H9 (cell line): ENCODE measurements around the gene ZNF814. TPM values are rescaled to one million over a fixed set of nuclear protein-coding genes. Genes with fewer than 3 reads are reported as not detected.
"Not testable (repeated sequence)": the region's sequence is repeated elsewhere in the genome, so short reads cannot be mapped to it uniquely, and the experiment has no call there.

Source experiments
- DNase-seq: peaks from one replicate; pipeline ENCODE4 v3.0.0-alpha.2; 2017
- H2AFZ ChIP-seq: one replicate; pipeline ENCODE4 v1.6.1; 2013; ENCODE audit warnings: mild to moderate bottlenecking, low read length, control low read depth, moderate library complexity
- H2AK5ac ChIP-seq: 2 replicates; pipeline ENCODE4 v1.6.1; 2013; ENCODE audit warnings: low read length, control low read depth, mixed read lengths; ENCODE audit not compliant: insufficient read length
- H2BK120ac ChIP-seq: one replicate; pipeline ENCODE4 v1.6.1; 2013; ENCODE audit warnings: low read depth, mild to moderate bottlenecking, low read length, control low read depth, inconsistent platforms; ENCODE audit not compliant: poor library complexity, severe bottlenecking
- H2BK12ac ChIP-seq: 2 replicates; pipeline ENCODE4 v1.6.1; 2013; ENCODE audit warnings: low read length, control low read depth, mixed read lengths, low read depth; ENCODE audit not compliant: insufficient read length
- H2BK15ac ChIP-seq: 2 replicates; pipeline ENCODE4 v1.6.1; 2013; ENCODE audit warnings: low read depth, low read length, control low read depth
- H2BK20ac ChIP-seq: one replicate; pipeline ENCODE4 v1.6.1; 2013; ENCODE audit warnings: low read depth, mild to moderate bottlenecking, low read length, control low read depth, inconsistent platforms; ENCODE audit not compliant: poor library complexity, severe bottlenecking
- H2BK5ac ChIP-seq: 2 replicates; pipeline ENCODE4 v1.6.1; 2013; ENCODE audit warnings: low read length, control low read depth, mixed read lengths; ENCODE audit not compliant: insufficient read length
- H3K14ac ChIP-seq: 2 replicates; pipeline ENCODE4 v1.6.1; 2013; ENCODE audit warnings: low read length, control low read depth; ENCODE audit not compliant: insufficient read depth
- H3K18ac ChIP-seq: 2 replicates; pipeline ENCODE4 v1.6.1; 2013; ENCODE audit warnings: low read depth, mild to moderate bottlenecking, mixed read lengths, low read length, control low read depth; ENCODE audit not compliant: insufficient read length
- H3K23ac ChIP-seq: 2 replicates; pipeline ENCODE4 v1.6.1; 2013; ENCODE audit warnings: low read length, control low read depth, mixed read lengths, low read depth; ENCODE audit not compliant: insufficient read length
- H3K23me2 ChIP-seq: 2 replicates; pipeline ENCODE4 v1.6.1; 2013; ENCODE audit warnings: low read depth, mild to moderate bottlenecking, mixed read lengths, low read length, control low read depth; ENCODE audit not compliant: insufficient read length, poor library complexity, severe bottlenecking
- H3K27ac ChIP-seq: 2 replicates; pipeline ENCODE4 v1.5.1; 2013; ENCODE audit warnings: low read length, control low read depth, mixed read lengths, low read depth; ENCODE audit not compliant: insufficient read length
- H3K27me3 ChIP-seq: 2 replicates; pipeline ENCODE4 v1.6.1; 2013; ENCODE audit warnings: low read length, control low read depth, inconsistent platforms; ENCODE audit not compliant: insufficient read depth
- H3K4ac ChIP-seq: 2 replicates; pipeline ENCODE4 v1.6.1; 2013; ENCODE audit warnings: low read depth, mild to moderate bottlenecking, control low read depth, inconsistent platforms, low read length, moderate library complexity
- H3K4me1 ChIP-seq: 2 replicates; pipeline ENCODE4 v1.6.1; 2013; ENCODE audit warnings: low read length, control low read depth, inconsistent platforms; ENCODE audit not compliant: insufficient read depth
- H3K4me2 ChIP-seq: 2 replicates; pipeline ENCODE4 v1.6.1; 2013; ENCODE audit warnings: low read length, control low read depth, mixed read lengths; ENCODE audit not compliant: insufficient read length, insufficient read depth
- H3K56ac ChIP-seq: 2 replicates; pipeline ENCODE4 v1.6.1; 2013; ENCODE audit warnings: low read depth, mild to moderate bottlenecking, mixed read lengths, low read length, control low read depth; ENCODE audit not compliant: insufficient read length
- H3K79me1 ChIP-seq: 2 replicates; pipeline ENCODE4 v1.6.1; 2013; ENCODE audit warnings: low read depth, mild to moderate bottlenecking, moderate library complexity, low read length, control low read depth, inconsistent platforms; ENCODE audit not compliant: insufficient read depth, poor library complexity, severe bottlenecking
- H3K79me2 ChIP-seq: 2 replicates; pipeline ENCODE4 v1.6.1; 2013; ENCODE audit warnings: low read length, control low read depth, inconsistent platforms; ENCODE audit not compliant: insufficient read depth
- H3K9ac ChIP-seq: 2 replicates; pipeline ENCODE4 v1.6.1; 2013; ENCODE audit warnings: low read length, control low read depth, mixed read lengths; ENCODE audit not compliant: insufficient read length; ENCODE audit errors: extremely low read depth
- H3K9me3 ChIP-seq: one replicate; pipeline ENCODE4 v1.6.1; 2013; ENCODE audit warnings: low read depth, low read length, inconsistent platforms; ENCODE audit not compliant: control insufficient read depth
- H3T11ph ChIP-seq: one replicate; pipeline ENCODE4 v1.6.1; 2013; ENCODE audit warnings: mild to moderate bottlenecking, low read length, control low read depth, inconsistent platforms
- H4K20me1 ChIP-seq: one replicate; pipeline ENCODE4 v1.6.1; 2013; ENCODE audit not compliant: control insufficient read depth, insufficient read length, insufficient read depth
- H4K5ac ChIP-seq: 2 replicates; pipeline ENCODE4 v1.6.1; 2013; ENCODE audit warnings: low read depth, mild to moderate bottlenecking, mixed read lengths, low read length, control low read depth; ENCODE audit not compliant: insufficient read length
- H4K8ac ChIP-seq: replicated peaks from 2 replicates; pipeline ENCODE4 v1.6.1; 2013; ENCODE audit warnings: low read length, control low read depth, mixed read lengths, low read depth; ENCODE audit not compliant: insufficient read length
- H4K91ac ChIP-seq: 2 replicates; pipeline ENCODE4 v1.6.1; 2013; ENCODE audit warnings: low read depth, mild to moderate bottlenecking, moderate library complexity, mixed read lengths, low read length, control low read depth; ENCODE audit not compliant: insufficient read length
- H3K27ac Mint-ChIP-seq, 3 experiments: 2 replicates in 2 of 3; 3 replicates in 1 of 3; pipeline ENCODE4 v1.8.0; 2020 to 2021; ENCODE audit warnings: mixed read lengths in 3 of 3, mild to moderate bottlenecking in 1 of 3, moderate library complexity in 1 of 3
- H3K27me3 Mint-ChIP-seq: 2 replicates; pipeline ENCODE4 v1.8.0; 2021; ENCODE audit warnings: low read depth, mild to moderate bottlenecking, moderate library complexity, mixed read lengths
- H3K36me3 Mint-ChIP-seq, 3 experiments: 2 replicates in 2 of 3; 3 replicates in 1 of 3; pipeline ENCODE4 v1.8.0; 2020 to 2021; ENCODE audit warnings: low read depth in 3 of 3, mixed read lengths in 3 of 3; ENCODE audit not compliant: insufficient read depth in 1 of 3
- H3K4me1 Mint-ChIP-seq, 2 experiments: 2 replicates each; pipeline ENCODE4 v1.8.0; 2020; ENCODE audit warnings: mixed read lengths in 2 of 2
- H3K4me3 Mint-ChIP-seq, 2 experiments: 2 replicates in 1 of 2; 3 replicates in 1 of 2; pipeline ENCODE4 v1.8.0; 2020 to 2021; ENCODE audit warnings: mild to moderate bottlenecking in 2 of 2, mixed read lengths in 2 of 2, moderate library complexity in 1 of 2
- H3K9me3 Mint-ChIP-seq, 2 experiments: 2 replicates in 1 of 2; 3 replicates in 1 of 2; pipeline ENCODE4 v1.8.0; 2020; ENCODE audit warnings: mild to moderate bottlenecking in 2 of 2, mixed read lengths in 2 of 2, moderate library complexity in 1 of 2
- CTCF ChIP-seq: fragments of 200-600 bp; sonication (generic); conservative IDR thresholded peaks from 3 replicates; pipeline ENCODE4 v1.8.0; 2021; ENCODE audit warnings: antibody characterized with exemption, mild to moderate bottlenecking
- WGBS: extraction: QIAGEN DNeasy Blood & Tissue Kit; methylation state at CpG from one replicate; pipeline ENCODE4 v1.1.7; 2013; ENCODE audit warnings: missing lambda C conversion rate, low lambda C conversion rate, mixed read lengths; ENCODE audit not compliant: insufficient read length; ENCODE audit errors: extremely low coverage; 5-methylcytosine and 5-hydroxymethylcytosine counted together
- total RNA-seq: library from RNA; stranded (reverse); gene quantifications from 2 replicates; pipeline ENCODE4 v1.2.1, GENCODE V29; 2021

Gene ZNF814
- total RNA-seq, 1 experiment from 2014 or later = 103 TPM

- H3K23ac ChIP-seq = no peak overlapping the region
- WGBS = no CpG with 5 or more reads among the region's 5 CpGs
- Mint-ChIP-seq H3K4me1 (peaks cover 5 to 8% of the 10 kb centered on the region in 2 experiments; a peak in 2 of 4 replicates), H3K36me3 (peaks cover 0 to 4% (median 2%) of the 10 kb centered on the region in 3 experiments; a peak in 2 of 7 replicates), H3K9me3 (no peaks in the 10 kb centered on the region), H3K4me3 (no peak overlapping the region), H3K27me3 (no peaks in the 10 kb centered on the region; the same call in 1 of the 2 replicates), H3K27ac (no peak overlapping the region)
- no peak overlapping the region for H2BK15ac ChIP-seq
- no peak overlapping the region for H3K14ac ChIP-seq
- H3T11ph ChIP-seq = no peak overlapping the region
- no peak overlapping the region for H2AK5ac ChIP-seq
- DNase-seq = no peak
- H3K4me2 ChIP-seq = no peak overlapping the region
- no peak for TF ChIP-seq CTCF
- no peaks in the 10 kb centered on the region for H3K9me3 ChIP-seq
- H3K23me2 ChIP-seq = no peaks in the 10 kb centered on the region
- H3K18ac ChIP-seq = no peak overlapping the region
- no peak overlapping the region for H3K56ac ChIP-seq
- no peak overlapping the region for H2BK20ac ChIP-seq
- H4K8ac ChIP-seq = no peak overlapping the region
- no peak overlapping the region for H2AFZ ChIP-seq
- no peak overlapping the region for H4K5ac ChIP-seq
- H2BK5ac ChIP-seq = no peak overlapping the region
- no peaks in the 10 kb centered on the region for H3K79me2 ChIP-seq
- H3K27ac ChIP-seq = no peak overlapping the region
- no peak overlapping the region for H4K91ac ChIP-seq
- H3K27me3 ChIP-seq = no peaks in the 10 kb centered on the region
- H2BK12ac ChIP-seq = no peak overlapping the region
- H4K20me1 ChIP-seq = no peaks in the 10 kb centered on the region
- H3K4ac ChIP-seq = no peak overlapping the region
- H3K4me1 ChIP-seq = no peaks in the 10 kb centered on the region
- no peak overlapping the region for H3K9ac ChIP-seq
- no peaks in the 10 kb centered on the region for H3K79me1 ChIP-seq
- no peak overlapping the region for H2BK120ac ChIP-seq
These were observed 11.5 kb upstream of the ZNF814 start for GRCh38 chr19:57900311-57900710.

- H3K27ac Mint-ChIP-seq = not testable (repeated sequence)
- peak overlapping the region in 1 of 2 experiments; percentile 23; a peak in 2 of 5 replicates for H3K4me3 Mint-ChIP-seq
These were observed 1.9 kb upstream of the ZNF814 start for GRCh38 chr19:57890706-57891105.

More at GRCh38 chr19:57890706-57891105, 1.9 kb upstream of the ZNF814 start:
- H3K36me3 Mint-ChIP-seq = peaks cover 12 to 22% (median 16%) of the 10 kb centered on the region in 3 experiments
- not testable (repeated sequence) for H3K27ac ChIP-seq, H3K9me3 ChIP-seq, H3K18ac ChIP-seq, H2AK5ac ChIP-seq, H3K4me1 ChIP-seq, H3T11ph ChIP-seq, H3K14ac ChIP-seq, H3K9ac ChIP-seq, H2BK15ac ChIP-seq, H4K20me1 ChIP-seq, H3K27me3 ChIP-seq, H2BK12ac ChIP-seq, H3K23ac ChIP-seq, H2BK120ac ChIP-seq, H3K27me3 Mint-ChIP-seq, H3K4me2 ChIP-seq, H2BK20ac ChIP-seq, H4K8ac ChIP-seq, H4K5ac ChIP-seq, H3K56ac ChIP-seq, H3K9me3 Mint-ChIP-seq, H2BK5ac ChIP-seq, H2AFZ ChIP-seq, H3K4ac ChIP-seq, DNase-seq, H4K91ac ChIP-seq, H3K79me1 ChIP-seq
- Histone ChIP-seq H3K23me2 (peaks cover 10% of the 10 kb centered on the region), H3K79me2 (peaks cover 19% of the 10 kb centered on the region)
- WGBS = no CpG with 5 or more reads among the region's 3 CpGs
- peaks cover 19 to 22% of the 10 kb centered on the region in 2 experiments for H3K4me1 Mint-ChIP-seq
